HepG2 (cell line): ENCODE measurements around the gene UBAC2. TPM values are rescaled to one million over a fixed set of nuclear protein-coding genes. Genes with fewer than 3 reads are reported as not detected.

Source experiments
- ATAC-seq: fragments of 200-7000 bp; cut with Tn5 transposase; 3 replicates; pipeline ENCODE4 v1.9.1; 2020; ENCODE audit warnings: mild to moderate bottlenecking, moderate library complexity
- BruUV-seq: library from RNA; stranded (reverse); fragments of 400-500 nt; replicated peaks from 2 replicates; lab custom pipeline; 2021; lab: Mats Ljungman, UMichigan
- CTCF ChIA-PET: fragments of 300-600 bp; formaldehyde crosslinking; extraction: SDS; loops from one replicate; lab custom pipeline; 2021; ENCODE audit warnings: low total read pairs, inconsistent platforms, low intra/inter-chr PET ratio; lab: Yijun Ruan, JAX
- POLR2A ChIA-PET: fragments of 350-600 bp; sonication (Branson Sonifier 250); formaldehyde crosslinking; loops from one replicate; lab custom pipeline; 2020; ENCODE audit warnings: antibody characterized with exemption, inconsistent platforms; lab: Yijun Ruan, JAX
- DNase-seq: peaks from one replicate; pipeline ENCODE4 v3.0.0-alpha.2; 2015; ENCODE audit warnings: low spot score
- FAIRE-seq: peaks from 3 replicates; lab custom pipeline; 2011; peaks lifted over from hg19 to GRCh38; lab: Jason Lieb, UNC
- H2AFZ ChIP-seq: one replicate; pipeline ENCODE4 v1.6.1; 2011; ENCODE audit warnings: low read length, inconsistent platforms
- H3K27ac ChIP-seq: fragments of 300-600 bp; 3 replicates; pipeline ENCODE4 v1.8.0; 2011; ENCODE audit warnings: mixed run types, mild to moderate bottlenecking, mixed read lengths, low read length, inconsistent platforms; ENCODE audit not compliant: insufficient read depth; ENCODE audit errors: extremely low read length
- H3K27me3 ChIP-seq, 2 experiments: fragments of 200-600 bp in 1 of 2; 2 replicates in 1 of 2; 3 replicates in 1 of 2; pipeline versions ENCODE4 v1.6.0 to v1.8.0; 2011; ENCODE audit warnings: low read length in 2 of 2, mild to moderate bottlenecking in 2 of 2, moderate library complexity in 2 of 2, inconsistent platforms in 1 of 2; ENCODE audit not compliant: insufficient read depth in 2 of 2, control insufficient read depth in 1 of 2
- H3K36me3 ChIP-seq, 2 experiments: fragments of 200-600 bp in 1 of 2; replicated peaks in 1 of 2; 2 replicates in 1 of 2; 3 replicates in 1 of 2; pipeline versions ENCODE4 v1.5.1 to v1.8.0; 2011; ENCODE audit warnings: low read length in 2 of 2, inconsistent platforms in 1 of 2; ENCODE audit not compliant: insufficient read depth in 2 of 2, control insufficient read depth in 1 of 2
- H3K4me1 ChIP-seq: 2 replicates; pipeline ENCODE4 v1.5.1; 2012; ENCODE audit warnings: low read length, inconsistent platforms; ENCODE audit not compliant: insufficient read depth
- H3K4me2 ChIP-seq: 2 replicates; pipeline ENCODE4 v1.6.0; 2011; ENCODE audit warnings: low read depth, low read length, inconsistent platforms
- H3K4me3 ChIP-seq, 3 experiments: fragments of 200-600 bp in 1 of 3; sonication (generic), shearing (Covaris generic) in 1 of 3; replicated peaks in 1 of 3; 2 replicates each; pipeline ENCODE4 v1.5.1; 2011 to 2016; ENCODE audit warnings: low read length in 3 of 3, inconsistent platforms in 2 of 3, low read depth in 2 of 3, mild to moderate bottlenecking in 2 of 3, control low read depth in 1 of 3, mixed read lengths in 1 of 3; ENCODE audit not compliant: insufficient read depth in 1 of 3
- H3K79me2 ChIP-seq: one replicate; pipeline ENCODE4 v1.6.1; 2011; ENCODE audit warnings: low read length, inconsistent platforms; ENCODE audit not compliant: insufficient read depth
- H3K9ac ChIP-seq: 2 replicates; pipeline ENCODE4 v1.6.0; 2011; ENCODE audit warnings: mild to moderate bottlenecking, low read depth, low read length, inconsistent platforms; ENCODE audit not compliant: insufficient read depth
- H3K9me3 ChIP-seq: 2 replicates; pipeline ENCODE4 v1.5.1; 2012; ENCODE audit warnings: mild to moderate bottlenecking, low read length
- H4K20me1 ChIP-seq: 2 replicates; pipeline ENCODE4 v1.6.0; 2011; ENCODE audit warnings: inconsistent platforms, mild to moderate bottlenecking, low read length, moderate library complexity; ENCODE audit not compliant: insufficient read depth
- AKAP8 ChIP-seq: sonication (generic); formaldehyde crosslinking; IDR thresholded peaks from 2 replicates; pipeline ENCODE4 v1.5.1; 2020; ENCODE audit warnings: mild to moderate bottlenecking, missing genetic modification reagents
- ATF6 ChIP-seq: sonication (generic); formaldehyde crosslinking; conservative IDR thresholded peaks from 2 replicates; pipeline ENCODE4 v1.4.0; 2020; ENCODE audit warnings: missing genetic modification reagents
- POLR2AphosphoS2 ChIP-seq: IDR thresholded peaks from 2 replicates; pipeline ENCODE4 v1.6.1; 2011; ENCODE audit warnings: low read depth, low read length, improper control_type of control experiment
- RBFOX2 ChIP-seq: fragments of 200-400 bp; formaldehyde crosslinking; IDR thresholded peaks from 2 replicates; pipeline ENCODE4 v1.6.1; 2017; ENCODE audit warnings: low read depth, mild to moderate bottlenecking, low read length
- ZBTB8A ChIP-seq: sonication (generic); formaldehyde crosslinking; IDR thresholded peaks from 2 replicates; pipeline ENCODE4 v1.4.0; 2020; ENCODE audit warnings: mild to moderate bottlenecking, low read depth, missing genetic modification reagents, borderline replicate concordance
- ZNF207 ChIP-seq: fragments of 450-650 bp; IDR thresholded peaks from 2 replicates; pipeline ENCODE4 v1.6.1; 2016; ENCODE audit warnings: antibody characterized with exemption, borderline replicate concordance
- ZNF646 ChIP-seq: sonication (generic); formaldehyde crosslinking; IDR thresholded peaks from 2 replicates; pipeline ENCODE4 v1.9.0; 2021; ENCODE audit warnings: mild to moderate bottlenecking, missing genetic modification reagents
- ZNF704 ChIP-seq: sonication (generic); formaldehyde crosslinking; IDR thresholded peaks from 2 replicates; pipeline ENCODE4 v1.8.1; 2023; ENCODE audit warnings: mild to moderate bottlenecking, inconsistent platforms, moderate library complexity, missing genetic modification reagents, borderline replicate concordance
- WGBS: methylation state at CpG from one replicate; pipeline ENCODE4 v1.1.6; 2017; ENCODE audit warnings: low lambda C conversion rate; 5-methylcytosine and 5-hydroxymethylcytosine counted together
- in situ Hi-C: cut with HindIII; loops from 2 replicates; pipeline ENCODE4 v1.10.0; 2017; ENCODE audit warnings: low pct_unique_long_range_greater_than_20kb; ENCODE audit not compliant: extremely low pct_ligation_motif_present
- intact Hi-C: fragments of 100-400 bp; cut with micrococcal nuclease; formaldehyde crosslinking; loops from one replicate; pipeline ENCODE4 v1.10.0; 2022; ENCODE audit not compliant: unreplicated experiment
- polyA plus RNA-seq, 8 experiments: library from polyadenylated mRNA; depleted of rRNA in 3 of 8; stranded (reverse) in 7 of 8; unstranded in 1 of 8; fragments of >200 nt; fragmentation: Illumina TruSeq in 4 of 8; extraction: Trizol in 4 of 8; gene quantifications; 2 replicates each; pipeline versions ENCODE4 v1.2.1 to v1.2.3, GENCODE V29; 2011 to 2016; ENCODE audit warnings: low read depth in 4 of 8, missing spikeins in 1 of 8, mixed read lengths in 1 of 8; ENCODE audit not compliant: insufficient read depth in 1 of 8
- total RNA-seq, 5 experiments: library from RNA; depleted of rRNA; stranded (reverse); fragments of >200 nt; fragmentation: Illumina TruSeq; extraction: Trizol; gene quantifications; 2 replicates each; pipeline ENCODE4 v1.2.3, GENCODE V29; 2016; ENCODE audit warnings: low read depth in 1 of 5

Gene UBAC2
- total and polyA plus RNA-seq, 2 of the 13 experiments (the other 11 are each of a cell fraction or from before 2014, with no cell fraction given): 61.3 to 80.8 TPM

GRCh38 chr13:99208185-99208584 is 7.5 kb downstream of the UBAC2 start:
- H3K9me3 ChIP-seq: no peaks in the 10 kb centered on the region
- H3K27me3 ChIP-seq: no peaks in the 10 kb centered on the region
- in situ Hi-C loops: no loop called here
- peaks cover 12% of the 10 kb centered on the region for H3K4me1 ChIP-seq
- DNase-seq (no peak), ATAC-seq (no peak), FAIRE-seq (no peak)
- ChIA-PET CTCF (no interaction called here), POLR2A (no interaction called here)
- H3K4me2 ChIP-seq: no peak overlapping the region
- H3K36me3 ChIP-seq: peaks cover 7 to 22% of the 10 kb centered on the region in 2 experiments; a peak in 4 of 5 replicates
- H3K9ac ChIP-seq: no peak overlapping the region
- no TSS peak for BruUV-seq
- no peak for TF ChIP-seq ZNF704 (CRISPR knock-in tag)
- no peak for TF ChIP-seq ZBTB8A (CRISPR knock-in tag)
- no peak for TF ChIP-seq ATF6 (CRISPR knock-in tag)
- no peak for TF ChIP-seq POLR2AphosphoS2
- TF ChIP-seq AKAP8 (CRISPR knock-in tag): no peak
- TF ChIP-seq RBFOX2: no peak
- no peak for TF ChIP-seq ZNF207
- TF ChIP-seq ZNF646 (CRISPR knock-in tag): no peak
- no peak overlapping the region for H2AFZ ChIP-seq
- H3K27ac ChIP-seq: no peak overlapping the region
- intact Hi-C loops: no loop called here
- no peak overlapping the region for H3K4me3 ChIP-seq
- peaks cover 87% of the 10 kb centered on the region for H3K79me2 ChIP-seq
- peaks cover 16% of the 10 kb centered on the region; the same call in 1 of the 2 replicates for H4K20me1 ChIP-seq
- WGBS: 93% methylated on average over 3 of the region's 3 CpGs
